Activated CD8-positive, alpha-beta memory T cell treated with anti-CD3 and anti-CD28 coated beads, Interleukin-2, amount 50 U/mL, for 1 hour (primary cell): Measurements from ENCODE around the gene GRIK4.
"Not testable (repeated sequence)": the region's sequence is repeated elsewhere in the genome, so short reads cannot be mapped to it uniquely, and the experiment has no call there.

Experiments used
- DNase-seq: peaks from one replicate; pipeline ENCODE4 v3.0.0-alpha.2; 2020; ENCODE audit errors: extremely low read depth

GRIK4 gene

GRCh38 chr11:120746376-120746775 is 234.8 kb downstream of the GRIK4 start:
- DNase-seq = no peak

- DNase-seq = no peak
Measured at GRCh38 chr11:120746836-120747609, 235.5 kb downstream of the GRIK4 start.

GRCh38 chr11:120747850-120748814 is 236.6 kb downstream of the GRIK4 start:
- no peak for DNase-seq

GRCh38 chr11:120749395-120749794 is 237.8 kb downstream of the GRIK4 start:
- no peak for DNase-seq

GRCh38 chr11:120750647-120751549 is 239.3 kb downstream of the GRIK4 start:
- DNase-seq = no peak

GRCh38 chr11:120751550-120751949 is 240.0 kb downstream of the GRIK4 start:
- no peak for DNase-seq

GRCh38 chr11:120752668-120753067 is 241.1 kb downstream of the GRIK4 start:
- DNase-seq = no peak

- DNase-seq = no peak
Measured at GRCh38 chr11:120756931-120757330, 245.4 kb downstream of the GRIK4 start.

- no peak for DNase-seq
Measured at GRCh38 chr11:120759046-120759445, 247.5 kb downstream of the GRIK4 start.

- not testable (repeated sequence) for DNase-seq
Measured at GRCh38 chr11:120765710-120766109, 254.2 kb downstream of the GRIK4 start.

GRCh38 chr11:120766318-120766717 is 254.8 kb downstream of the GRIK4 start:
- no peak for DNase-seq

GRCh38 chr11:120768949-120769348 is 257.4 kb downstream of the GRIK4 start:
- no peak for DNase-seq

- no peak for DNase-seq
Measured at GRCh38 chr11:120769906-120770305, 258.4 kb downstream of the GRIK4 start.

- DNase-seq = no peak
Measured at GRCh38 chr11:120771551-120772060, 260.1 kb downstream of the GRIK4 start.

GRCh38 chr11:120773501-120774031 is 262.0 kb downstream of the GRIK4 start:
- no peak for DNase-seq

GRCh38 chr11:120774591-120775386 is 263.2 kb downstream of the GRIK4 start:
- DNase-seq = no peak

- no peak for DNase-seq
Measured at GRCh38 chr11:120775986-120776951, 264.7 kb downstream of the GRIK4 start.

GRCh38 chr11:120778685-120779490 is 267.3 kb downstream of the GRIK4 start:
- no peak for DNase-seq
